ENCODE data around the gene GCC1. TPM values are rescaled to one million over a fixed set of nuclear protein-coding genes. Genes with fewer than 3 reads are reported as not detected.

The GCC1 gene
- total RNA-seq, 1 experiment from 2014 or later = 19.1 TPM

DNA sequence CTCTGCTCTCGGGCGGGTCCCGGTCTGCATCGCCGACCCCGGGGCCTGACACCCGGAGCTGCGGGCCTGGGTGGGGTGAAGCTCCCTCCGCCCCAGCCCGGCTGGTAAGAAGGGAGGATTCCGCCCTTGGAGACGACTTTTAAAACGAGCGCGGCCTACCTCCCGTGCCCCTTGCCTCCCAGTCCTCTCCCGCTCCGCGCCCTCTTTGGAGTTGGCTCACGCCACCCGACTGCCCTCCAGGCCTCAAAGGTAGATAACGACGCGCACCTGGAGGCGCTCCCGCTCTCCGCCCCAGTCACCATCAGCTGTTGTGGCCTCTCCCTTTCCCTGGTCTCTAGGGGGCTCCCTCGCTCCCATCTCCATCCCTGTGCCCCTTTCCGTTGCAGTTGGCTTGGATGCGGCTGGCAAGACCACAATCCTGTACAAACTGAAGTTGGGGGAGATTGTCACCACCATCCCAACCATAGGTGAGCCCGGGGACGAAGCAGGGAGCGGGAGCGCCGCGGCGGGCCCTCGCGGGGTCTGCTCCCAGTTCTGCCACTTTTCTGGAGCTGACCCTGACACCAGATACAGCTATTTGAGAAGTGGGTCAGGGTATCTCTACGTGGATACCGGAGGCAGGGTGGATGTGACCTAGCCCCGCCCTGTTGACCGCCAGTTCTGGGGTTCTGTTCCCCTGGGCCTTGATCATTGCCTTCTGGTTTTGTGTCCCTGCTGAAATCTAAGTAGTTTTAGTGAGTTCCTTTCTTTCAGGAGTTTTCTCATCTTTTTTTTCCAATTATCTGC, 3.5 kb upstream of the GCC1 start:
- intact Hi-C loops (cut with micrococcal nuclease; ENCODE audit: unreplicated experiment) = no loop called here
- POLR2A ChIA-PET = interaction anchor here (0.6 to 1.0 kb wide), 2 partner anchors 47 to 107 kb away, joined by 3 to 13 read pairs; no protein-coding TSS in a partner anchor
- H3K4me1 ChIP-seq (ENCODE audit: control insufficient read depth, insufficient read depth, low read length) = peaks cover 22% of the 10 kb centered on the region

DNA sequence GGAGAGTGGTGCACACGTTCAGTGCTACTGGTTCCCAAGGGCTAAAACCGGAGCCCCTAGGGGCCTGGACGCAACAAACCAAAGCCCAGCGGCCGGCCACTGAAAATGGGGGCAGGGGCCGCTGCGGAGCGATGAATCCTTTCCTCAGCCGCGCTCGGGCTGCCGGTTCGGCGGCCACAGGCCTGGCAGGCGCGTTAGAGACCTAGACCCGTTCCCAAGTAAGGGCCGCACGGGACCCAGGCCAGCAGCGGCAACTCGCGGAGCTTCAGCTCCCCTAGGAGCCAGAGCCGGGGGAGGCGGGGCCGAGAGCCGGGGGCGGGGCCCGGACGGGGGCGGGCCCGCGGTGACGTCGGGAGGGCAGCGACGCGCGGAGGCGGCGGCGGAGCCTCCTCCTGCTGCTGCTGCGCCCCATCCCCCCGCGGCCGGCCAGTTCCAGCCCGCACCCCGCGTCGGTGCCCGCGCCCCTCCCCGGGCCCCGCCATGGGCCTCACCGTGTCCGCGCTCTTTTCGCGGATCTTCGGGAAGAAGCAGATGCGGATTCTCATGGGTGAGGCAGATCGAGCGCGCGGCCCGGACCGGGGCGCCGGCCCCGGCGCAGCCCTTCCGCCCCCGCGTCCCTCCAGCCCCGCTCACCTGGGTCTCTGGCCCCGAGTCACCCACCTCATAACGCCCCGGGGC, 2.8 kb upstream of the GCC1 start, which contains the start of gene ARF5:
Gene ARF5 (plus strand): TSS at position 393 of the 678 bp plus-strand sequence. CDS start 88 bp downstream, at position 481.
- ATAC-seq (peak; percentile 91), DNase-seq (ENCODE audit: low read depth, low spot score) (no peak)
- Histone ChIP-seq H3K9me3 (ENCODE audit: control insufficient read depth, insufficient read depth, low read depth, low read length) (no peaks in the 10 kb centered on the region), H3K4me1 (ENCODE audit: control insufficient read depth, insufficient read depth, low read length) (peaks cover 26% of the 10 kb centered on the region), H3K4me3 (ENCODE audit: low read depth in 2 of 2, low read length in 2 of 2) (peak within 1 kb of the TSS; percentile 91 to 96), H3K36me3 (ENCODE audit: control insufficient read depth, insufficient read depth, low read length) (peaks cover 3% of the 10 kb centered on the region; the same call in 1 of the 2 replicates), H3K27me3 (ENCODE audit: control insufficient read depth, insufficient read depth, low read length) (no peaks in the 10 kb centered on the region), H3K27ac (ENCODE audit: low read length) (peak within 1 kb of the TSS; percentile 83)
- no TSS peak for BruUV-seq (replicated peaks)
- ChIA-PET POLR2A (interaction anchor here (0.5 to 1.0 kb wide), 5 partner anchors 42 to 359 kb away, joined by 3 to 9 read pairs (median 4); no protein-coding TSS in a partner anchor), CTCF (no interaction called here)
- in situ Hi-C loops (cut with HindIII; ENCODE audit: low pct_unique_long_range_greater_than_20kb, low sequenced_read_pairs) (no loop called here), intact Hi-C loops (cut with micrococcal nuclease; ENCODE audit: unreplicated experiment) (no loop called here)
- TF ChIP-seq SIN3A (IDR thresholded peaks at IDR 0.05; ENCODE audit: borderline replicate concordance, insufficient read depth, low read depth, low read length) = peak; percentile 69; the same call in 1 of the 2 replicates
- TF ChIP-seq, protein P1, sequence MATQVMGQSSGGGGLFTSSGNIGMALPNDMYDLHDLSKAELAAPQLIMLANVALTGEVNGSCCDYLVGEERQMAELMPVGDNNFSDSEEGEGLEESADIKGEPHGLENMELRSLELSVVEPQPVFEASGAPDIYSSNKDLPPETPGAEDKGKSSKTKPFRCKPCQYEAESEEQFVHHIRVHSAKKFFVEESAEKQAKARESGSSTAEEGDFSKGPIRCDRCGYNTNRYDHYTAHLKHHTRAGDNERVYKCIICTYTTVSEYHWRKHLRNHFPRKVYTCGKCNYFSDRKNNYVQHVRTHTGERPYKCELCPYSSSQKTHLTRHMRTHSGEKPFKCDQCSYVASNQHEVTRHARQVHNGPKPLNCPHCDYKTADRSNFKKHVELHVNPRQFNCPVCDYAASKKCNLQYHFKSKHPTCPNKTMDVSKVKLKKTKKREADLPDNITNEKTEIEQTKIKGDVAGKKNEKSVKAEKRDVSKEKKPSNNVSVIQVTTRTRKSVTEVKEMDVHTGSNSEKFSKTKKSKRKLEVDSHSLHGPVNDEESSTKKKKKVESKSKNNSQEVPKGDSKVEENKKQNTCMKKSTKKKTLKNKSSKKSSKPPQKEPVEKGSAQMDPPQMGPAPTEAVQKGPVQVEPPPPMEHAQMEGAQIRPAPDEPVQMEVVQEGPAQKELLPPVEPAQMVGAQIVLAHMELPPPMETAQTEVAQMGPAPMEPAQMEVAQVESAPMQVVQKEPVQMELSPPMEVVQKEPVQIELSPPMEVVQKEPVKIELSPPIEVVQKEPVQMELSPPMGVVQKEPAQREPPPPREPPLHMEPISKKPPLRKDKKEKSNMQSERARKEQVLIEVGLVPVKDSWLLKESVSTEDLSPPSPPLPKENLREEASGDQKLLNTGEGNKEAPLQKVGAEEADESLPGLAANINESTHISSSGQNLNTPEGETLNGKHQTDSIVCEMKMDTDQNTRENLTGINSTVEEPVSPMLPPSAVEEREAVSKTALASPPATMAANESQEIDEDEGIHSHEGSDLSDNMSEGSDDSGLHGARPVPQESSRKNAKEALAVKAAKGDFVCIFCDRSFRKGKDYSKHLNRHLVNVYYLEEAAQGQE (IDR thresholded peaks at IDR 0.05; ENCODE audit: insufficient read depth in 1 of 2, low read depth in 2 of 2, low read length in 1 of 2) = no peak
- TF ChIP-seq, protein P2, sequence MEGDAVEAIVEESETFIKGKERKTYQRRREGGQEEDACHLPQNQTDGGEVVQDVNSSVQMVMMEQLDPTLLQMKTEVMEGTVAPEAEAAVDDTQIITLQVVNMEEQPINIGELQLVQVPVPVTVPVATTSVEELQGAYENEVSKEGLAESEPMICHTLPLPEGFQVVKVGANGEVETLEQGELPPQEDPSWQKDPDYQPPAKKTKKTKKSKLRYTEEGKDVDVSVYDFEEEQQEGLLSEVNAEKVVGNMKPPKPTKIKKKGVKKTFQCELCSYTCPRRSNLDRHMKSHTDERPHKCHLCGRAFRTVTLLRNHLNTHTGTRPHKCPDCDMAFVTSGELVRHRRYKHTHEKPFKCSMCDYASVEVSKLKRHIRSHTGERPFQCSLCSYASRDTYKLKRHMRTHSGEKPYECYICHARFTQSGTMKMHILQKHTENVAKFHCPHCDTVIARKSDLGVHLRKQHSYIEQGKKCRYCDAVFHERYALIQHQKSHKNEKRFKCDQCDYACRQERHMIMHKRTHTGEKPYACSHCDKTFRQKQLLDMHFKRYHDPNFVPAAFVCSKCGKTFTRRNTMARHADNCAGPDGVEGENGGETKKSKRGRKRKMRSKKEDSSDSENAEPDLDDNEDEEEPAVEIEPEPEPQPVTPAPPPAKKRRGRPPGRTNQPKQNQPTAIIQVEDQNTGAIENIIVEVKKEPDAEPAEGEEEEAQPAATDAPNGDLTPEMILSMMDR (IDR thresholded peaks at IDR 0.05) = no peak

More for the DNA sequence above, 3.5 kb upstream of the GCC1 start:
- BruUV-seq (replicated peaks) = no TSS peak
- no peaks in the 10 kb centered on the region for H3K9me3 ChIP-seq (ENCODE audit: control insufficient read depth, insufficient read depth, low read depth, low read length)
- DNase-seq (ENCODE audit: low read depth, low spot score) (no peak), ATAC-seq (peak; percentile 64)
- H3K27ac ChIP-seq (ENCODE audit: low read length) = peak overlapping the region; percentile 83
- CTCF ChIA-PET = no interaction called here
- in situ Hi-C loops (cut with HindIII; ENCODE audit: low pct_unique_long_range_greater_than_20kb, low sequenced_read_pairs) = no loop called here
- H3K4me3 ChIP-seq (ENCODE audit: low read depth in 2 of 2, low read length in 2 of 2) = peak overlapping the region; percentile 91 to 96
- H3K27me3 ChIP-seq (ENCODE audit: control insufficient read depth, insufficient read depth, low read length) = no peaks in the 10 kb centered on the region
- H3K36me3 ChIP-seq (ENCODE audit: control insufficient read depth, insufficient read depth, low read length) = peaks cover 3% of the 10 kb centered on the region; the same call in 1 of the 2 replicates
- TF ChIP-seq, protein P2 (IDR thresholded peaks at IDR 0.05) = peak; percentile 81
- no peak for TF ChIP-seq POLR2AphosphoS5 (IDR thresholded peaks at IDR 0.05; ENCODE audit: low read depth, low read length)
- no peak for TF ChIP-seq TCF7L2 (IDR thresholded peaks at IDR 0.05; ENCODE audit: low read depth, low read length)
- TF ChIP-seq, protein P1 (IDR thresholded peaks at IDR 0.05; ENCODE audit: insufficient read depth in 1 of 2, low read depth in 2 of 2, low read length in 1 of 2) = no peak
- TF ChIP-seq SIN3A (IDR thresholded peaks at IDR 0.05; ENCODE audit: borderline replicate concordance, insufficient read depth, low read depth, low read length) = no peak

Measured in Panc1 (cell line).